GM12891 (cell line): Measurements from ENCODE around the gene GEMIN5.
A peak's percentile ranks its signal among the peaks of the same experiment; 100 is the strongest.

Source experiments
- DNase-seq: peaks from one replicate; pipeline ENCODE4 v3.0.0; 2011; ENCODE audit warnings: low spot score; ENCODE audit not compliant: insufficient read length
- FAIRE-seq: peaks from 2 replicates; lab custom pipeline; 2011; peaks lifted over from hg19 to GRCh38; lab: Jason Lieb, UNC
- PAX5 ChIP-seq: IDR thresholded peaks from 2 replicates; pipeline ENCODE4 v1.6.1; 2011; ENCODE audit warnings: low read length, moderate library complexity, mild to moderate bottlenecking; ENCODE audit not compliant: insufficient read depth, severe bottlenecking
- POLR2A ChIP-seq: IDR thresholded peaks from 2 replicates; pipeline ENCODE4 v1.6.1; 2011; ENCODE audit warnings: low read depth, low read length, control low read depth
- POLR2AphosphoS5 ChIP-seq: IDR thresholded peaks from 2 replicates; pipeline ENCODE4 v1.6.1; 2011; ENCODE audit warnings: low read depth, low read length, control low read depth
- POU2F2 ChIP-seq: IDR thresholded peaks from 2 replicates; pipeline ENCODE4 v1.6.1; 2011; ENCODE audit warnings: low read depth, mild to moderate bottlenecking, control low read depth, low read length, moderate library complexity
- SPI1 ChIP-seq: IDR thresholded peaks from 2 replicates; pipeline ENCODE4 v1.6.1; 2011; ENCODE audit warnings: low read depth, low read length, control low read depth
- TAF1 ChIP-seq: IDR thresholded peaks from 2 replicates; pipeline ENCODE4 v1.6.1; 2011; ENCODE audit warnings: low read depth, low read length, control low read depth

The GEMIN5 gene

GRCh38 chr5:154968953-154969352, 30.9 kb upstream of the GEMIN5 start:
- TF ChIP-seq PAX5 (no peak), SPI1 (no peak), TAF1 (no peak), POLR2AphosphoS5 (no peak), POLR2A (no peak), POU2F2 (no peak)
- DNase-seq = no peak
- no peak for FAIRE-seq

DNA sequence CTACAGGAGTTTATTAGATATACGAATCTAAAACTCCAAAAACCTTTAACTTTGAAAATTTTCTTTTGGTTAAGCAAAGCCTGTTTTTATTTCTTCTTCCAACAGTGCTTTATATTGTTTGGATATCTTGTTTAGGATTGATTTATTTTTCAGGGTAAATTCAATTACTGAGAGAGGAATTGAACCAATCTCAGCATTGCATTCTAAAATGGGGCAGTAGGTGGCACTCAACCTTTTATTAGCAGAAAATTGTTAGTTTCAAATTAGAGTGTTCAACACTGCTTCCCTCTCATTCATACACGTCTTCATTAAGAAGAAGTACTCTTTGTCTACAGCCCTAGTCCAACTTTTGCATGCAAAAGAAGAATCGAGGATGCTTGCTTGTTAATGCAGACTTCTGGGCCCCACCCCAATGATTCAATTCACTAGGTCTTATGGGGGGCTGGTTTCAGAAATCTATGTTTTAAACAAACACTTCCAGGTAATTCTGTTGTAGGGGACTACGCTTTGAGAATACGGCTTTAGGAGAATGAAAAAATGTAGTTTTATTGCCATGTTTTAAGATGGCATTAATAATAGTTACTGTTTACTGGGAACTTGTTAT, 29.5 kb upstream of the GEMIN5 start:
- FAIRE-seq (no peak), DNase-seq (no peak)
- TF ChIP-seq PAX5 (no peak), POLR2A (no peak), TAF1 (no peak), POU2F2 (no peak), POLR2AphosphoS5 (no peak), SPI1 (no peak)

- no peak for TF ChIP-seq SPI1
- TF ChIP-seq POU2F2 = no peak
- no peak for TF ChIP-seq PAX5
- no peak for TF ChIP-seq POLR2AphosphoS5
- TF ChIP-seq TAF1 = no peak
- no peak for TF ChIP-seq POLR2A
- no peak for FAIRE-seq
- DNase-seq = no peak
These were observed 28.9 kb upstream of the GEMIN5 start for GRCh38 chr5:154966874-154967273.

DNA sequence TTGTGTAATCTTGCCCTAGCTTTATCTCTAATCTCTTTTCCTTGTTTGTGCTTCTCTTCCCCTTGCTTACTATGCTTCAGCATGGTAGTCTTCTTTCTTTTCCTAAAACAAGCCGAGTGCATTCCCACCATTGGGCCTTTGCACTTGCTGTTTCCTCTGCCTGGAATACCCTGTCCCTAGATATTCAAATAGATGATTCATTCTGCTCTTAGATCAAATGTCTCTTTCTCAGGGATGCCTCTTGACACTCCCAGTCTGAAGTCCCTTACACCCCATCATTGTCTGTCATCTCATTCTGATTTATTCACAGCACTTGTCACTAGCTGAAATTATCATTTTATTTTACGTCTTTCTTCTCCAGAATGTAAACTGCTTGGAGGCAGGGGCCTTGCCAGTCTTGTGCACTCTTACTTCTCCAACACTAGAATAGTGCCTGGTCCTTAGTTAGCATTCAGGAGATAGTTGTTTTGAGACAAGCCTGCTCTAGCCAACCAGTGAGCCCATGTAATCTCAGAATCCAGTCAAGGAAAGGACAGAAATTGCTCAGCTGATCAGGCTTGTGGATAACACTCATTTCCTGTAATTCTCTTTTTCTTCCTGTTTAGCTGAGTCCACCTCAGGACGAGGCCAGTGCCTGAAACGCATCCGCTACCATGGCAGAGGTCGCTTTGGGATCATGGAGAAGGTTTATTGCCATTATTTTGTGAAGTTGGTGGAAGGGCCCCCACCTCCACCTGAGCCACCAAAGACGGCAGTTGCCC, 28.2 kb upstream of the GEMIN5 start:
- FAIRE-seq = no peak
- TF ChIP-seq PAX5 (no peak), POU2F2 (no peak), TAF1 (no peak), SPI1 (no peak), POLR2AphosphoS5 (no peak), POLR2A (no peak)
- DNase-seq = no peak

- peak; percentile 11 for DNase-seq
- FAIRE-seq = peak; percentile 82
- TF ChIP-seq POLR2AphosphoS5 (no peak), POU2F2 (no peak), SPI1 (peak; percentile 79), PAX5 (no peak), POLR2A (no peak), TAF1 (no peak)
These were observed 24.5 kb upstream of the GEMIN5 start for GRCh38 chr5:154962494-154962893.

- FAIRE-seq (no peak), DNase-seq (no peak)
- no peak for TF ChIP-seq POU2F2
- no peak for TF ChIP-seq POLR2A
- no peak for TF ChIP-seq POLR2AphosphoS5
- TF ChIP-seq SPI1 = no peak
- TF ChIP-seq PAX5 = no peak
- TF ChIP-seq TAF1 = no peak
These were observed 18.7 kb upstream of the GEMIN5 start for GRCh38 chr5:154956712-154957111.

DNA sequence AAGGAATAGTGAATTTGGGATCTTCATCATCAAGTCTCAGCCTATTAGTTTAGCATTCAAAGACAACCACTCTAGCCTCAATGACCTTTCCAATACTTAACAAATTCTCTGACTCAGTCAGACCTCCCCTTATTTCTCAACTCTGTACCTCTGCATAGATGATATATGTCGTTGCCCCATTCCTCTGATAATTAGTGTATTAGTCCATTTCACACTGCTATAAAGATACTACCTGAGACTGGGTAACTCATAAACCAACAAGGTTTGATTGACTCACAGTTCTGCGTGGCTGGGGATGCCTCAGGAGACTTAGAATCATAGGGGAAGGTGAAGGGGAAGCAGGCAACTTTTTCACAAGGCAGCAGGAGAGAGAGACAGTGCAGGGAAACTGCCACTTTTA, 11.8 kb upstream of the GEMIN5 start:
- TF ChIP-seq POLR2A (no peak), SPI1 (no peak), POLR2AphosphoS5 (no peak), TAF1 (no peak), POU2F2 (no peak), PAX5 (no peak)
- no peak for DNase-seq
- no peak for FAIRE-seq

DNA sequence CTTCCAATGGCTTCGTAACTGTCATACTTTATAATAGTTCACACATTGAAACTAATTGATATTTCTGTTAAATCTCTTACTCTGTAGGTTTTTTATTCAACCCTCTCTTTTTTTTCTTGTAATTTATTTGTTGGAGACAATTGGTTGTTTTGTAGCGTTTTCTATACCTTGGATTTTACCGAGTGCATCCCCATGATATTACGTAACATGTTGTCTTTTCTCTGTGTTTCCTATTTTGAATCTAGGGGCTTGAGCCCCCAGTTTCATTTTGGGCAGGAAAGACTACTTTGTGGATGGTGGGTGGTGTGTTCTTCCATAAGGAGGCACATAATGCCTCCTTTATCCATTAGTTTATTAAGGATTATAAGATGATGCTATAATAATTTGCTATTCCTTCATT, 10.3 kb upstream of the GEMIN5 start:
- TF ChIP-seq POLR2A (no peak), POLR2AphosphoS5 (no peak), SPI1 (no peak), PAX5 (no peak), POU2F2 (no peak), TAF1 (no peak)

GRCh38 chr5:154947778-154948177, 9.8 kb upstream of the GEMIN5 start:
- FAIRE-seq (no peak), DNase-seq (no peak)
- TF ChIP-seq POLR2AphosphoS5 (no peak), POLR2A (no peak), PAX5 (no peak), TAF1 (no peak), POU2F2 (no peak), SPI1 (no peak)

More for the DNA sequence above, 10.3 kb upstream of the GEMIN5 start:
- no peak for FAIRE-seq
- DNase-seq = no peak
